GM23248 (cell line): Measurements from ENCODE around the gene XG. TPM values are rescaled to one million over a fixed set of nuclear protein-coding genes. Genes with fewer than 3 reads are reported as not detected.

Experiments
- DNase-seq: peaks from one replicate; pipeline ENCODE4 v3.0.0-alpha.2; 2015
- H2AFZ ChIP-seq: fragments of 200-600 bp; sonication (generic); 2 replicates; pipeline ENCODE4 v1.6.1; 2016; ENCODE audit warnings: antibody characterized with exemption
- H3F3A ChIP-seq: fragments of 200-600 bp; sonication (generic); 2 replicates; pipeline ENCODE4 v1.6.1; 2016; ENCODE audit warnings: mild to moderate bottlenecking, antibody characterized with exemption, mixed run types; ENCODE audit not compliant: insufficient read depth
- H3K27ac ChIP-seq: fragments of 200-600 bp; sonication (generic); 2 replicates; pipeline ENCODE4 v1.5.1; 2016; ENCODE audit warnings: mild to moderate bottlenecking
- H3K27me3 ChIP-seq: fragments of 200-600 bp; sonication (generic); replicated peaks from 2 replicates; pipeline ENCODE4 v1.6.1; 2016; ENCODE audit warnings: mild to moderate bottlenecking; ENCODE audit not compliant: insufficient read depth
- H3K36me3 ChIP-seq: fragments of 200-600 bp; sonication (generic); 2 replicates; pipeline ENCODE4 v1.6.1; 2016; ENCODE audit warnings: low read depth, mild to moderate bottlenecking
- H3K4me1 ChIP-seq: fragments of 200-600 bp; sonication (generic); 2 replicates; pipeline ENCODE4 v1.6.1; 2016; ENCODE audit warnings: mild to moderate bottlenecking; ENCODE audit not compliant: insufficient read depth
- H3K4me2 ChIP-seq: fragments of 200-600 bp; sonication (generic); one replicate; pipeline ENCODE4 v1.6.1; 2016; ENCODE audit warnings: mild to moderate bottlenecking; ENCODE audit not compliant: unreplicated experiment
- H3K4me3 ChIP-seq: fragments of 200-600 bp; sonication (generic); 2 replicates; pipeline ENCODE4 v1.5.1; 2016; ENCODE audit warnings: mild to moderate bottlenecking
- H3K79me2 ChIP-seq: fragments of 200-600 bp; sonication (generic); 2 replicates; pipeline ENCODE4 v1.6.1; 2016; ENCODE audit warnings: mild to moderate bottlenecking; ENCODE audit not compliant: insufficient read depth
- H3K9ac ChIP-seq: fragments of 200-600 bp; sonication (generic); 2 replicates; pipeline ENCODE4 v1.6.1; 2016; ENCODE audit warnings: mild to moderate bottlenecking
- H3K9me2 ChIP-seq: fragments of 200-600 bp; sonication (generic); 2 replicates; pipeline ENCODE4 v1.6.1; 2016; ENCODE audit warnings: mixed run types, mild to moderate bottlenecking, moderate library complexity; ENCODE audit not compliant: insufficient read depth
- H3K9me3 ChIP-seq: fragments of 200-600 bp; sonication (generic); one replicate; pipeline ENCODE4 v1.6.1; 2017; ENCODE audit warnings: low read depth
- H4K20me1 ChIP-seq: fragments of 200-600 bp; sonication (generic); 2 replicates; pipeline ENCODE4 v1.6.0; 2016; ENCODE audit not compliant: insufficient read depth
- EZH2 ChIP-seq: fragments of 200-600 bp; sonication (generic); IDR thresholded peaks from 2 replicates; pipeline ENCODE4 v1.6.1; 2018; ENCODE audit warnings: antibody characterized with exemption, mild to moderate bottlenecking; ENCODE audit not compliant: insufficient read depth, poor library complexity, severe bottlenecking
- EZH2phosphoT487 ChIP-seq: fragments of 200-600 bp; sonication (generic); IDR thresholded peaks from 2 replicates; pipeline ENCODE4 v1.6.1; 2018; ENCODE audit warnings: antibody characterized with exemption, moderate library complexity, mild to moderate bottlenecking, low read depth; ENCODE audit not compliant: insufficient read depth
- WGBS, 2 experiments: methylation state at CpG; one replicate each; pipeline ENCODE4 v1.1.6; 2015 to 2017; ENCODE audit warnings: low lambda C conversion rate in 2 of 2, low coverage in 1 of 2; ENCODE audit errors: missing lambda C conversion rate in 2 of 2; 5-methylcytosine and 5-hydroxymethylcytosine counted together
- in situ Hi-C: fragments of 300-500 bp; cut with MboI; formaldehyde crosslinking; loops from 2 replicates; pipeline ENCODE4 v1.15.0; 2020
- polyA plus RNA-seq: library from polyadenylated mRNA; unstranded; fragments of >200 nt; fragmentation: Nextera tagmentation; extraction: Ambion mirVana; gene quantifications from 2 replicates; pipeline ENCODE4 v1.2.1, GENCODE V29; 2016
- total RNA-seq: library from RNA; depleted of rRNA; stranded (reverse); fragments of >200 nt; shearing (Covaris generic); gene quantifications from 2 replicates; pipeline ENCODE4 v1.2.3, GENCODE V29; 2014

The XG gene
- total and polyA plus RNA-seq, 2 experiments from 2014 or later: 21.4 to 48.4 TPM

DNA sequence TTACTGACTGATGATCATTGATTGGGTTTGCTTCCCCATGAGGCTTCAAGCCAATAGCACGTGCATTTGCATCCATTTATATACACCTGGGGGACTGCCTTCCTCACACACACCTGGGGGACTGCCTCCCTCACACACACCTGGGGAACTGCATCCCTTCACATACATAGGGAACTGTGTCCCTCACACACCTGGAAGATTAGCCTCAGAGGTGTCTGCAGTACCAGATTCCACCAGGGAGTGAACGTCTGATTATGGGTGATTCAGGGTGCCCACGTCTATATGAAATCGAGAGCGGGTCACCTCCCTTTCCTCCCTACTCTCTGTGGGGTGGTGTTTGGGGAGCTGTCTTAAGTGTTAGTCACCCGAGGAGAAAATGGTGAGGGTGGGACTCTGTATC is 43.8 kb upstream of the XG start:
- Histone ChIP-seq H3K27me3 (no peaks in the 10 kb centered on the region), H3K4me3 (no peak overlapping the region; the same call in 1 of the 2 replicates), H3K9ac (peak overlapping the region; percentile 79), H3K9me3 (no peaks in the 10 kb centered on the region), H3K27ac (peak overlapping the region; percentile 95), H3K9me2 (no peaks in the 10 kb centered on the region), H3K36me3 (no peaks in the 10 kb centered on the region), H3K79me2 (peaks cover 94% of the 10 kb centered on the region), H3K4me1 (peaks cover 62% of the 10 kb centered on the region), H3F3A (peaks cover 58% of the 10 kb centered on the region), H4K20me1 (peaks cover 10% of the 10 kb centered on the region), H2AFZ (no peak overlapping the region), H3K4me2 (peak overlapping the region; percentile 85)
- 37 to 42% methylated on average over 6 of the region's 6 CpGs for WGBS, 2 experiments
- no peak for TF ChIP-seq EZH2
- no peak for TF ChIP-seq EZH2phosphoT487
- peak; percentile 39 for DNase-seq
- in situ Hi-C loops: no loop called here

DNA sequence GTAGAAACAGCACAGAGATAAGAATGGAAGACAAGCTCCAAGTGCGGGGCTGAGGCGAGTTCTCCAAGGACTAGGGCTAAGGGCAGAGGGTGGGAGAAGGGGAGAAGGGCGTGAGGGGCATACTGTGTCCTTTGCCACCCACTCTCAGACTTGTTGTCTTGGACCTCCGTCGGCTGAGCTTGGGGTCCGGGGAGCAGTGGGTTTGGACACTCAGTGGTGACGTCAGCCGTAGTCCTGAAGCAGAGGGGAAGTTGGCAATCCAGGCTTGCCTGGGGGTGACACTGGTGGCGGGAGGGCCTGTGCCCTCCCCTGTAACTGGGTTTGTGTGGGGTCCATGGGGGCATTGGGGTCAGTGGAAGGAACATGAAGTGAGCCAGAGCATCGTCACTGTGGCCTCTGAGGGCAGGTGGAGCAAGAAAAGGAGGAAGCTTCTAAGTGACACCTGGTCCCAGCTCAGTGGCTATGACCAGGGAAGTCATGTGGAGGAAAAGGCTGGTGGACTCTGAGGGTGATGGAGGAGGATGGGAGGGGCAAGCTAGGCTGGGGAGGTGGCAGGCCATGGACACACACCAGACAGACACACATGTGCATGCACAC is 43.1 kb upstream of the XG start:
- Histone ChIP-seq H3K27me3 (no peaks in the 10 kb centered on the region), H3K79me2 (peaks cover 94% of the 10 kb centered on the region), H3K4me2 (no peak overlapping the region), H3K9me3 (no peaks in the 10 kb centered on the region), H3K4me3 (no peak overlapping the region), H3K9ac (peak overlapping the region; percentile 79; the same call in 1 of the 2 replicates), H3K4me1 (peaks cover 55% of the 10 kb centered on the region), H4K20me1 (peaks cover 17% of the 10 kb centered on the region), H3K27ac (peak overlapping the region; percentile 95), H3K36me3 (no peaks in the 10 kb centered on the region), H3K9me2 (no peaks in the 10 kb centered on the region), H2AFZ (no peak overlapping the region), H3F3A (peaks cover 65% of the 10 kb centered on the region)
- no peak for DNase-seq
- in situ Hi-C loops: no loop called here
- 92 to 98% methylated on average over 10 of the region's 10 CpGs for WGBS, 2 experiments
- TF ChIP-seq EZH2phosphoT487 (no peak), EZH2 (no peak)

DNA sequence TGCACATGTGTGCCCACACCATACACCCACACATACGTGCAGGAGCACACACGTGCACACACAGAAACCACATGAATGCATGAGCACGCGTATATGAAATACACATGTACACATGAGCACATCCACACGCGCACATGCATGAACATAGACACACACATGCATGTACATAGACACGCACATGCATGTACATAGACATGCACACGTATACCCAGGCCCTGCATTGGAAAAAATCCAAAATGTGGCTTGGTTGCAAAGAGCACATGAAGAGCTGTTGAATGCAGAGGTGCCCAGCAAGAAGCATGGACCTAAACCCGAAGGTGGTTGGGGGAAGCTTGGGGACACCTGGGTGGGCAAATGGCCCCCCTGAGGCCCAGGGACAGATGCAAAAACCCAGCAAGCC is 42.3 kb upstream of the XG start:
- Histone ChIP-seq H3K36me3 (no peaks in the 10 kb centered on the region; the same call in 1 of the 2 replicates), H2AFZ (no peak overlapping the region), H3F3A (peaks cover 69% of the 10 kb centered on the region), H3K4me3 (peak overlapping the region; percentile 66), H3K9me3 (no peaks in the 10 kb centered on the region), H3K27me3 (no peaks in the 10 kb centered on the region), H4K20me1 (peaks cover 20% of the 10 kb centered on the region), H3K9ac (peak overlapping the region; percentile 89), H3K79me2 (peaks cover 94% of the 10 kb centered on the region), H3K9me2 (no peaks in the 10 kb centered on the region), H3K27ac (peak overlapping the region; percentile 98), H3K4me1 (peaks cover 47% of the 10 kb centered on the region), H3K4me2 (peak overlapping the region; percentile 87)
- WGBS, 2 experiments: 69 to 74% methylated on average over 9 of the region's 9 CpGs
- in situ Hi-C loops: no loop called here
- DNase-seq: no peak
- TF ChIP-seq EZH2phosphoT487: no peak
- TF ChIP-seq EZH2: no peak

GRCh38 chrX:2710041-2710840 is 41.6 kb upstream of the XG start:
- Histone ChIP-seq H3K27ac (peak overlapping the region; percentile 98), H3K9ac (peak overlapping the region; percentile 89), H3K9me3 (no peaks in the 10 kb centered on the region), H3F3A (peaks cover 67% of the 10 kb centered on the region), H4K20me1 (peaks cover 20% of the 10 kb centered on the region; the same call in 1 of the 2 replicates), H3K4me2 (peak overlapping the region; percentile 87), H3K9me2 (no peaks in the 10 kb centered on the region), H3K4me3 (peak overlapping the region; percentile 66), H3K79me2 (peaks cover 94% of the 10 kb centered on the region), H3K27me3 (no peaks in the 10 kb centered on the region), H3K36me3 (no peaks in the 10 kb centered on the region; the same call in 1 of the 2 replicates), H3K4me1 (peaks cover 40% of the 10 kb centered on the region), H2AFZ (no peak overlapping the region)
- no peak for TF ChIP-seq EZH2phosphoT487
- TF ChIP-seq EZH2: no peak
- DNase-seq: peak; percentile 95
- 6% methylated on average over 15 of the region's 15 CpGs for WGBS, 2 experiments
- in situ Hi-C loops: no loop called here
